ENCODE measurements around the gene ZBED4. TPM values are rescaled to one million over a fixed set of nuclear protein-coding genes. Genes with fewer than 3 reads are reported as not detected.

The ZBED4 gene
- total RNA-seq, 1 experiment from 2014 or later: 21.6 TPM

DNA sequence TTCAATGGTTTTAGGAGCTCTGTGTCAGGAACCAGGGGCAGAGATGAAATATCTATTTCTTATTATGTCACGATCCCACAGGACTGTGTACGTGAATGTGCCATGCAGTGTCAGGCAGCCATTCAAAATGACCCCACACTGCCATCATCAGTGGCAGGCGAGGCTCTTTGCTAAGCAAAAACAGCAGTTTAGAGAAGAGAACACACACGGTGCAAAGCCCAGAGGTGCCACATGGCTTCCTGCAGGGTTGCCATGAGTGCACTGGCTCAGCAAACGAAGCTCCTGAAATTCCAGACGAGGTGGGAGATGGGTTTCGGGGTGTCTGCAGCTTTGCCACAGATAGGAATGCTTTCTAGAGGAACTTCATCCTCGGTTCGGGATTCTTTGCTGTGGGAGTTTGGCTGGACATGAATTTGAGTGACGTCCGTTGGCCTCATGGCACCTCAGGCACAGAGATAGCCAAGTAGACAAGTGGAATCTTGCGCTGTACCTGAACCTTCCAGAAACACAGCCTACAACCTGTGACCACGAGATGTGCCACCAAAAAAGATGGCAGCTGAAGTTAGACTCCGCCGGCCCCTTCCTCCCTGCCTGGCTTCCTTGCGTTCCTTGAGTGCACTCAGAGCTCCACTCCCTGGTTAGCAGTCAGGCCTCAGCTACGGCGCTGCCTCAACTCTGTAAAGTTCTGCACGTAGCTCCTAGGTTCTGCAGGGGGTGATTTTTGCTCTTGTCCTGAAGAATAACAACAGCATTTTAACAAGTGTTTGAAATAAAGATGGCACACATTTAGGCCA is 7.8 kb upstream of the ZBED4 start:
- Histone ChIP-seq H3K4me1 (ENCODE audit: control insufficient read depth in 1 of 2, insufficient read depth in 2 of 2, low read length in 2 of 2) (no peaks in the 10 kb centered on the region), H3K36me3 (ENCODE audit: control insufficient read depth in 1 of 2, insufficient read depth in 2 of 2, low read length in 2 of 2) (no peaks in the 10 kb centered on the region), H3K4me3 (replicated peaks in 1 of 2; ENCODE audit: low read depth in 1 of 2, low read length in 2 of 2) (no peak overlapping the region), H3K9ac (ENCODE audit: low read length) (no peak overlapping the region), H3K79me2 (ENCODE audit: insufficient read depth, low read length) (no peaks in the 10 kb centered on the region), H4K20me1 (ENCODE audit: insufficient read depth) (no peaks in the 10 kb centered on the region), H3K9me2 (ENCODE audit: insufficient read depth) (no peaks in the 10 kb centered on the region), H3K4me2 (ENCODE audit: low read length) (no peak overlapping the region), H2AFZ (ENCODE audit: low read depth, low read length, poor library complexity, severe bottlenecking) (no peak overlapping the region), H3K27me3 (ENCODE audit: insufficient read depth, low read length) (no peaks in the 10 kb centered on the region), H3K27ac (ENCODE audit: low read depth, low read length) (no peak overlapping the region), H3K9me3 (ENCODE audit: control insufficient read depth in 1 of 2, insufficient read depth in 1 of 2, low read depth in 1 of 2, low read length in 2 of 2) (no peaks in the 10 kb centered on the region)
- ChIA-PET POLR2A (no interaction called here), CTCF (no interaction called here), RAD21 (ENCODE audit: low non-redundant PET in 1 of 2, low total read pairs in 2 of 2, uncharacterized antibody in 2 of 2, unreplicated experiment in 2 of 2) (no interaction called here)
- no peak for ATAC-seq
- no TSS peak for BruUV-seq (replicated peaks)
- intact Hi-C loops (cut with micrococcal nuclease): no loop called here
- DNase-seq (ENCODE audit: low read depth, low spot score): no peak
- TF ChIP-seq SRF (IDR thresholded peaks at IDR 0.05; ENCODE audit: low read depth): no peak
- TF ChIP-seq SIN3A (IDR thresholded peaks at IDR 0.05; ENCODE audit: low read depth): no peak
- no peak for TF ChIP-seq EZH2 (IDR thresholded peaks at IDR 0.05)
- TF ChIP-seq RAD21 (IDR thresholded peaks at IDR 0.05; ENCODE audit: low read depth): no peak
- no peak for TF ChIP-seq CBX3 (IDR thresholded peaks at IDR 0.05; ENCODE audit: low read depth)
- no peak for TF ChIP-seq ZNF274 (IDR thresholded peaks at IDR 0.05; ENCODE audit: low read depth, low read length)
- TF ChIP-seq, protein P1, sequence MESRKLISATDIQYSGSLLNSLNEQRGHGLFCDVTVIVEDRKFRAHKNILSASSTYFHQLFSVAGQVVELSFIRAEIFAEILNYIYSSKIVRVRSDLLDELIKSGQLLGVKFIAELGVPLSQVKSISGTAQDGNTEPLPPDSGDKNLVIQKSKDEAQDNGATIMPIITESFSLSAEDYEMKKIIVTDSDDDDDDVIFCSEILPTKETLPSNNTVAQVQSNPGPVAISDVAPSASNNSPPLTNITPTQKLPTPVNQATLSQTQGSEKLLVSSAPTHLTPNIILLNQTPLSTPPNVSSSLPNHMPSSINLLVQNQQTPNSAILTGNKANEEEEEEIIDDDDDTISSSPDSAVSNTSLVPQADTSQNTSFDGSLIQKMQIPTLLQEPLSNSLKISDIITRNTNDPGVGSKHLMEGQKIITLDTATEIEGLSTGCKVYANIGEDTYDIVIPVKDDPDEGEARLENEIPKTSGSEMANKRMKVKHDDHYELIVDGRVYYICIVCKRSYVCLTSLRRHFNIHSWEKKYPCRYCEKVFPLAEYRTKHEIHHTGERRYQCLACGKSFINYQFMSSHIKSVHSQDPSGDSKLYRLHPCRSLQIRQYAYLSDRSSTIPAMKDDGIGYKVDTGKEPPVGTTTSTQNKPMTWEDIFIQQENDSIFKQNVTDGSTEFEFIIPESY (IDR thresholded peaks at IDR 0.05; ENCODE audit: extremely low read depth, insufficient replicate concordance, low read length): no peak
- TF ChIP-seq POLR2AphosphoS5 (IDR thresholded peaks at IDR 0.05; ENCODE audit: low read depth, low read length): no peak
- TF ChIP-seq ZFX (IDR thresholded peaks at IDR 0.05): no peak
- TF ChIP-seq EZH2phosphoT487 (IDR thresholded peaks at IDR 0.05; ENCODE audit: borderline replicate concordance): no peak
- TF ChIP-seq SP1 (IDR thresholded peaks at IDR 0.05; ENCODE audit: low read depth): no peak
- TF ChIP-seq, protein P2, sequence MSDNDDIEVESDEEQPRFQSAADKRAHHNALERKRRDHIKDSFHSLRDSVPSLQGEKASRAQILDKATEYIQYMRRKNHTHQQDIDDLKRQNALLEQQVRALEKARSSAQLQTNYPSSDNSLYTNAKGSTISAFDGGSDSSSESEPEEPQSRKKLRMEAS (IDR thresholded peaks at IDR 0.05): no peak
- TF ChIP-seq FOSL1 (IDR thresholded peaks at IDR 0.05; ENCODE audit: low read depth): no peak
- no peak for TF ChIP-seq TCF7L2 (IDR thresholded peaks at IDR 0.05; ENCODE audit: borderline replicate concordance, extremely low read depth, insufficient read depth, insufficient read length)
- no peak for TF ChIP-seq YY1 (IDR thresholded peaks at IDR 0.05; ENCODE audit: extremely low read depth, insufficient replicate concordance, low read depth, low read length)
